ENCODE data around the gene VDAC1. TPM values are rescaled to one million over a fixed set of nuclear protein-coding genes. Genes with fewer than 3 reads are reported as not detected.
A peak's percentile ranks its signal among the peaks of the same experiment; 100 is the strongest.
"Not testable (repeated sequence)": the region's sequence is repeated elsewhere in the genome, so short reads cannot be mapped to it uniquely, and the experiment has no call there.

VDAC1 gene
- total RNA-seq, 2 donors from 2014 or later: 37.6 to 65.1 TPM

- Histone ChIP-seq H3K27me3 (no peaks in the 10 kb centered on the region), H3K4me3 (no peak overlapping the region), H3K4me1 (peaks cover 27% of the 10 kb centered on the region), H3K9me3 (no peaks in the 10 kb centered on the region), H3K27ac (peak overlapping the region in 3 of 4 donors; percentile 6 to 62 (median 32)), H3K36me3 (replicated peaks in 1 of 2; ENCODE audit: insufficient read depth in 1 of 2, low read depth in 2 of 2) (no peaks in the 10 kb centered on the region)
- TF ChIP-seq POLR2A (IDR thresholded peaks at IDR 0.05) (no peak), CTCF (IDR thresholded peaks at IDR 0.05) (no peak)
- WGBS, 2 donors: 41 to 48% methylated on average over 3 of the region's 3 CpGs
- ATAC-seq: peak; percentile 24
- DNase-seq: no peak
- intact Hi-C loops (cut with DNase I): no loop called here
These were observed 65.8 kb downstream of the VDAC1 start for GRCh38 chr5:133938929-133939328.

- Histone ChIP-seq H3K27ac (peak overlapping the region in 2 of 4 donors; percentile 32 to 62), H3K4me3 (no peak overlapping the region), H3K9me3 (no peaks in the 10 kb centered on the region), H3K36me3 (replicated peaks in 1 of 2; ENCODE audit: insufficient read depth in 1 of 2, low read depth in 2 of 2) (no peaks in the 10 kb centered on the region), H3K27me3 (no peaks in the 10 kb centered on the region), H3K4me1 (peaks cover 24% of the 10 kb centered on the region)
- intact Hi-C loops (cut with DNase I): no loop called here
- WGBS, 2 donors: 34 to 41% methylated on average over 6 of the region's 6 CpGs
- peak; percentile 79 for ATAC-seq
- TF ChIP-seq POLR2A (IDR thresholded peaks at IDR 0.05): no peak
- TF ChIP-seq CTCF (IDR thresholded peaks at IDR 0.05): no peak
- peak; percentile 21 to 54 (median 42) for DNase-seq
These were observed 66.5 kb downstream of the VDAC1 start for GRCh38 chr5:133938039-133938821.

GRCh38 chr5:133937628-133938027 is 67.1 kb downstream of the VDAC1 start:
- DNase-seq; intact Hi-C loops (cut with DNase I): not testable (repeated sequence)
- peak overlapping the region in 2 of 4 donors; percentile 32 to 62 for H3K27ac ChIP-seq

GRCh38 chr5:133936651-133937015 is 68.1 kb downstream of the VDAC1 start:
- TF ChIP-seq POLR2A (IDR thresholded peaks at IDR 0.05) (no peak), CTCF (IDR thresholded peaks at IDR 0.05) (no peak)
- no peaks in the 10 kb centered on the region for H3K9me3 ChIP-seq
- no peak overlapping the region for H3K4me3 ChIP-seq
- H3K27me3 ChIP-seq: no peaks in the 10 kb centered on the region
- no peak overlapping the region for H3K27ac ChIP-seq
- no peaks in the 10 kb centered on the region for H3K36me3 ChIP-seq (replicated peaks in 1 of 2; ENCODE audit: insufficient read depth in 1 of 2, low read depth in 2 of 2)
- intact Hi-C loops (cut with DNase I): no loop called here
- no peak for DNase-seq
- ATAC-seq: no peak
- 25 to 32% methylated on average over 2 to 3 of the region's 3 CpGs for WGBS, 2 donors
- H3K4me1 ChIP-seq: peaks cover 20% of the 10 kb centered on the region

More at GRCh38 chr5:133937628-133938027, 67.1 kb downstream of the VDAC1 start:
- H3K36me3 ChIP-seq (replicated peaks in 1 of 2; ENCODE audit: insufficient read depth in 1 of 2, low read depth in 2 of 2); H3K9me3 ChIP-seq; H3K4me3 ChIP-seq; H3K27me3 ChIP-seq; ATAC-seq: not testable (repeated sequence)
- 93% methylated on average over 3 of the region's 3 CpGs for WGBS, 2 donors
- H3K4me1 ChIP-seq: peaks cover 20% of the 10 kb centered on the region

- not testable (repeated sequence) for ATAC-seq, DNase-seq
- WGBS, 2 donors: 85 to 96% methylated on average over 10 of the region's 10 CpGs
These were observed 68.7 kb downstream of the VDAC1 start for GRCh38 chr5:133935991-133936650.

More at GRCh38 chr5:133935991-133936650, 68.7 kb downstream of the VDAC1 start:
- H3K36me3 ChIP-seq (replicated peaks in 1 of 2; ENCODE audit: insufficient read depth in 1 of 2, low read depth in 2 of 2); H3K27ac ChIP-seq; H3K9me3 ChIP-seq; H3K4me3 ChIP-seq; intact Hi-C loops (cut with DNase I); H3K27me3 ChIP-seq: not testable (repeated sequence)
- H3K4me1 ChIP-seq: peaks cover 20% of the 10 kb centered on the region

All from body of pancreas (tissue), 4 donors.